ENCODE results near the gene CFAP57. TPM values are rescaled to one million over a fixed set of nuclear protein-coding genes. Genes with fewer than 3 reads are reported as not detected.

The CFAP57 gene
- total and polyA plus RNA-seq, 9 of the 15 experiments (the other 6 are each of a cell fraction or from before 2014, with no cell fraction given), result 0.04 to 0.22 (median 0.07) TPM; not detected in 3

DNA sequence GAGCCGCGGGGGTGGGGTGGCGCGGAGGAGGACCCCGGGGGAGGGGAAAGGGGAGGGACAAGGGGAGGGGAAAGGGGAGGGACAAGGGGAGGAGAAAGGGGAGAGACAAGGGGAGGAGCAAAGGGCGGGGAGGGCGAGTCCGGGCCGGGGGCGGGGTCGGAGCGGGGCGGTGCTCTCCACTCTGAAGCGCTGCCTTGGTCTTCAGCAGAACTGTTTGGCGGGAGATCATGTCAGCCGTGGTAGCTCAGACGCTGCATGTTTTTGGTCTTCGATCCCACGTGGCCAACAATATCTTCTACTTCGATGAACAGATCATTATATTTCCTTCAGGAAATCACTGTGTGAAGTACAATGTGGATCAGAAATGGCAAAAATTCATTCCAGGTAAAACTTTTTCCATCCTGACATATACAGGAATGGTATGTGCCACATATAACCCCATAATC is 420 bp downstream of the CFAP57 start (continued):
- TF ChIP-seq, protein P1, sequence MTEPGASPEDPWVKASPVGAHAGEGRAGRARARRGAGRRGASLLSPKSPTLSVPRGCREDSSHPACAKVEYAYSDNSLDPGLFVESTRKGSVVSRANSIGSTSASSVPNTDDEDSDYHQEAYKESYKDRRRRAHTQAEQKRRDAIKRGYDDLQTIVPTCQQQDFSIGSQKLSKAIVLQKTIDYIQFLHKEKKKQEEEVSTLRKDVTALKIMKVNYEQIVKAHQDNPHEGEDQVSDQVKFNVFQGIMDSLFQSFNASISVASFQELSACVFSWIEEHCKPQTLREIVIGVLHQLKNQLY (CRISPR knock-in tag; conservative IDR thresholded peaks at IDR 0.05), result peak in 1 of 2 experiments; percentile 58; a peak in 1 of 4 replicates
- peak in 1 of 2 experiments; percentile 52; a peak in 1 of 4 replicates for TF ChIP-seq SRF (CRISPR knock-in tag; IDR thresholded peaks at IDR 0.05)
- TF ChIP-seq ZNF561 (CRISPR knock-in tag; conservative IDR thresholded peaks at IDR 0.05), result no peak
- TF ChIP-seq, protein P2, sequence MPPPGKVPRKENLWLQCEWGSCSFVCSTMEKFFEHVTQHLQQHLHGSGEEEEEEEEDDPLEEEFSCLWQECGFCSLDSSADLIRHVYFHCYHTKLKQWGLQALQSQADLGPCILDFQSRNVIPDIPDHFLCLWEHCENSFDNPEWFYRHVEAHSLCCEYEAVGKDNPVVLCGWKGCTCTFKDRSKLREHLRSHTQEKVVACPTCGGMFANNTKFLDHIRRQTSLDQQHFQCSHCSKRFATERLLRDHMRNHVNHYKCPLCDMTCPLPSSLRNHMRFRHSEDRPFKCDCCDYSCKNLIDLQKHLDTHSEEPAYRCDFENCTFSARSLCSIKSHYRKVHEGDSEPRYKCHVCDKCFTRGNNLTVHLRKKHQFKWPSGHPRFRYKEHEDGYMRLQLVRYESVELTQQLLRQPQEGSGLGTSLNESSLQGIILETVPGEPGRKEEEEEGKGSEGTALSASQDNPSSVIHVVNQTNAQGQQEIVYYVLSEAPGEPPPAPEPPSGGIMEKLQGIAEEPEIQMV (tag; conservative IDR thresholded peaks at IDR 0.05; ENCODE audit: low read depth), result no peak
- TF ChIP-seq ZNF23 (CRISPR knock-in tag; IDR thresholded peaks at IDR 0.05), result no peak
- no peak for TF ChIP-seq SAP30 (IDR thresholded peaks at IDR 0.05; ENCODE audit: borderline replicate concordance, insufficient read depth, low read depth, low read length, poor library complexity, severe bottlenecking)
- TF ChIP-seq, protein P3, sequence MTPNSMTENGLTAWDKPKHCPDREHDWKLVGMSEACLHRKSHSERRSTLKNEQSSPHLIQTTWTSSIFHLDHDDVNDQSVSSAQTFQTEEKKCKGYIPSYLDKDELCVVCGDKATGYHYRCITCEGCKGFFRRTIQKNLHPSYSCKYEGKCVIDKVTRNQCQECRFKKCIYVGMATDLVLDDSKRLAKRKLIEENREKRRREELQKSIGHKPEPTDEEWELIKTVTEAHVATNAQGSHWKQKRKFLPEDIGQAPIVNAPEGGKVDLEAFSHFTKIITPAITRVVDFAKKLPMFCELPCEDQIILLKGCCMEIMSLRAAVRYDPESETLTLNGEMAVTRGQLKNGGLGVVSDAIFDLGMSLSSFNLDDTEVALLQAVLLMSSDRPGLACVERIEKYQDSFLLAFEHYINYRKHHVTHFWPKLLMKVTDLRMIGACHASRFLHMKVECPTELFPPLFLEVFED (CRISPR knock-in tag; conservative IDR thresholded peaks at IDR 0.05), result no peak
- TF ChIP-seq ZNF584 (CRISPR knock-in tag; IDR thresholded peaks at IDR 0.05; ENCODE audit: low read depth), result no peak
- TF ChIP-seq FOXA3 (CRISPR knock-in tag; conservative IDR thresholded peaks at IDR 0.05 in 1 of 2, IDR thresholded peaks at IDR 0.05 in 1 of 2), result peak in 1 of 2 experiments; percentile 83; a peak in 2 of 4 replicates
- TF ChIP-seq NCOA1 (IDR thresholded peaks at IDR 0.05; ENCODE audit: low read depth), result no peak
- no peak for TF ChIP-seq ZNF140 (CRISPR knock-in tag; IDR thresholded peaks at IDR 0.05)
- TF ChIP-seq HNRNPLL (IDR thresholded peaks at IDR 0.05; ENCODE audit: low read depth, low read length, poor library complexity, severe bottlenecking), result no peak
- no peak for TF ChIP-seq ZNF586 (CRISPR knock-in tag; conservative IDR thresholded peaks at IDR 0.05)
- TF ChIP-seq POLR2B (IDR thresholded peaks at IDR 0.05; ENCODE audit: low read depth, partially characterized antibody), result no peak
- TF ChIP-seq ELF2 (CRISPR knock-in tag; IDR thresholded peaks at IDR 0.05), result no peak
- no peak for TF ChIP-seq ZNF282 (CRISPR knock-in tag; IDR thresholded peaks at IDR 0.05)
- TF ChIP-seq NCOA6 (IDR thresholded peaks at IDR 0.05), result no peak
- TF ChIP-seq DMBX1 (CRISPR knock-in tag; IDR thresholded peaks at IDR 0.05; ENCODE audit: borderline replicate concordance), result no peak
- TF ChIP-seq ZNF354B (CRISPR knock-in tag; IDR thresholded peaks at IDR 0.05), result no peak
- TF ChIP-seq MEIS2 (IDR thresholded peaks at IDR 0.05; ENCODE audit: partially characterized antibody), result no peak
- TF ChIP-seq, protein P4, sequence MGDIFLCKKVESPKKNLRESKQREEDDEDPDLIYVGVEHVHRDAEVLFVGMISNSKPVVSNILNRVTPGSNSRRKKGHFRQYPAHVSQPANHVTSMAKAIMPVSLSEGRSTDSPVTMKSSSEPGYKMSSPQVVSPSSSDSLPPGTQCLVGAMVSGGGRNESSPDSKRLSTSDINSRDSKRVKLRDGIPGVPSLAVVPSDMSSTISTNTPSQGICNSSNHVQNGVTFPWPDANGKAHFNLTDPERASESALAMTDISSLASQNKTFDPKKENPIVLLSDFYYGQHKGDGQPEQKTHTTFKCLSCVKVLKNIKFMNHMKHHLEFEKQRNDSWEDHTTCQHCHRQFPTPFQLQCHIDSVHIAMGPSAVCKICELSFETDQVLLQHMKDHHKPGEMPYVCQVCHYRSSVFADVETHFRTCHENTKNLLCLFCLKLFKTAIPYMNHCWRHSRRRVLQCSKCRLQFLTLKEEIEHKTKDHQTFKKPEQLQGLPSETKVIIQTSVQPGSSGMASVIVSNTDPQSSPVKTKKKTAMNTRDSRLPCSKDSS (IDR thresholded peaks at IDR 0.05; ENCODE audit: low read depth, partially characterized antibody), result no peak
- TF ChIP-seq FOXJ2 (tag; IDR thresholded peaks at IDR 0.05), result no peak
- peak; percentile 85 for TF ChIP-seq LCOR (CRISPR knock-in tag; IDR thresholded peaks at IDR 0.05)
- no peak for TF ChIP-seq MTA1 (IDR thresholded peaks at IDR 0.05; ENCODE audit: borderline replicate concordance)
- no peak for TF ChIP-seq CSDE1 (IDR thresholded peaks at IDR 0.05)

Measured in K562 (cell line).